ENCODE data around the gene KAZN.

- TF ChIP-seq, protein P1, sequence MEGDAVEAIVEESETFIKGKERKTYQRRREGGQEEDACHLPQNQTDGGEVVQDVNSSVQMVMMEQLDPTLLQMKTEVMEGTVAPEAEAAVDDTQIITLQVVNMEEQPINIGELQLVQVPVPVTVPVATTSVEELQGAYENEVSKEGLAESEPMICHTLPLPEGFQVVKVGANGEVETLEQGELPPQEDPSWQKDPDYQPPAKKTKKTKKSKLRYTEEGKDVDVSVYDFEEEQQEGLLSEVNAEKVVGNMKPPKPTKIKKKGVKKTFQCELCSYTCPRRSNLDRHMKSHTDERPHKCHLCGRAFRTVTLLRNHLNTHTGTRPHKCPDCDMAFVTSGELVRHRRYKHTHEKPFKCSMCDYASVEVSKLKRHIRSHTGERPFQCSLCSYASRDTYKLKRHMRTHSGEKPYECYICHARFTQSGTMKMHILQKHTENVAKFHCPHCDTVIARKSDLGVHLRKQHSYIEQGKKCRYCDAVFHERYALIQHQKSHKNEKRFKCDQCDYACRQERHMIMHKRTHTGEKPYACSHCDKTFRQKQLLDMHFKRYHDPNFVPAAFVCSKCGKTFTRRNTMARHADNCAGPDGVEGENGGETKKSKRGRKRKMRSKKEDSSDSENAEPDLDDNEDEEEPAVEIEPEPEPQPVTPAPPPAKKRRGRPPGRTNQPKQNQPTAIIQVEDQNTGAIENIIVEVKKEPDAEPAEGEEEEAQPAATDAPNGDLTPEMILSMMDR (IDR thresholded peaks at IDR 0.05), result no peak
- TF ChIP-seq POLR2A (IDR thresholded peaks at IDR 0.05), result no peak
These were observed 134.7 kb downstream of the KAZN start for GRCh38 chr1:14733048-14733778.
